Inferior parietal cortex (tissue), 1 donor: ENCODE results near the gene MOB1A.
"Not testable (repeated sequence)": the region's sequence is repeated elsewhere in the genome, so short reads cannot be mapped to it uniquely, and the experiment has no call there.

Experiments used
- DNase-seq: peaks from one replicate; pipeline ENCODE4 v3.0.0-alpha.2; 2016; ENCODE audit errors: extremely low spot score

MOB1A gene

GRCh38 chr2:74198461-74199274 is 20.0 kb upstream of the MOB1A start, which contains the start of gene MTHFD2:
Gene MTHFD2 (plus strand): TSS chr2:74198615. CDS start chr2:74198642, 27 bp downstream.
- DNase-seq = peak; percentile 82

DNA sequence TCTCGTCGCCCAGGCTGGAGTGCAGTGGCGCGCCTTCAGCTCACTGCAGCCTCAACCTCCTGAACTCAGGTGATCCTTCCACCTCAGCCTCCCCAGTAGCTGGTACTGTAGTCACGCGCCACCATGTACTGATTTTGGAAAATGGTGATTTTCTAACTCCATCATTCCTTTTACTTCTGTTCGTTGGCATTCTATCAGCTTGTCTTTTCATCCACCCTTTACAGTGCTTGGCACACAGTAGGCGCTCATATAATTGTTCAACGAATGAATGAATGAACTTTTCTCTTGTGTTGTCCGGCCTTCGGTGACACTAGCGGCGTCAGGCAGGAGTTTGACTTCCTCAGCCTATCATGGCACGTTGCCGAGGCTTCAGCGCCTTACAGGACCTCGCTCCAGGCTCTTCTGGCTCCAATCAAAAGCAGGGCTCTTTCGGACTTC is 19.4 kb upstream of the MOB1A start:
- DNase-seq = no peak

DNA sequence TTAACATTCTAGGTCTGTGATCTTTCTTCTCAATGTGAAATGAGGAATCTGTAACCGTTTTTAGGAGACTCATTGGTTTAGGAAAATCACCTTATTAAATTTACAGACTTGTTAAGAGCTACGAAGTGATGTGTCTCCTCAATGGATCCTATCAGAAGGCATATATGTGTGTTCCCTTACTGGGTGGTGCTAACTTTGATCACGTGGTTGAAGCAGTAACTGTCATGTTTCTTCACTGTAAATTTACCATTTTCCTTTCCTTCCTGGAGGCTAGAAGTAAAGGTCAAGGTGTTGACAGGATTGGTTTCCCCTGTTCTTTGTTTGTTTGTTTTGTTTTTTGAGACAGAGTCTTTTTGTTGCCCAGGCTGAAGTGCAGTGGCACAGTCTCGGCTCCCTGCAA is 18.4 kb upstream of the MOB1A start:
- no peak for DNase-seq

- no peak for DNase-seq
Measured at GRCh38 chr2:74194799-74195198, 16.1 kb upstream of the MOB1A start.

DNA sequence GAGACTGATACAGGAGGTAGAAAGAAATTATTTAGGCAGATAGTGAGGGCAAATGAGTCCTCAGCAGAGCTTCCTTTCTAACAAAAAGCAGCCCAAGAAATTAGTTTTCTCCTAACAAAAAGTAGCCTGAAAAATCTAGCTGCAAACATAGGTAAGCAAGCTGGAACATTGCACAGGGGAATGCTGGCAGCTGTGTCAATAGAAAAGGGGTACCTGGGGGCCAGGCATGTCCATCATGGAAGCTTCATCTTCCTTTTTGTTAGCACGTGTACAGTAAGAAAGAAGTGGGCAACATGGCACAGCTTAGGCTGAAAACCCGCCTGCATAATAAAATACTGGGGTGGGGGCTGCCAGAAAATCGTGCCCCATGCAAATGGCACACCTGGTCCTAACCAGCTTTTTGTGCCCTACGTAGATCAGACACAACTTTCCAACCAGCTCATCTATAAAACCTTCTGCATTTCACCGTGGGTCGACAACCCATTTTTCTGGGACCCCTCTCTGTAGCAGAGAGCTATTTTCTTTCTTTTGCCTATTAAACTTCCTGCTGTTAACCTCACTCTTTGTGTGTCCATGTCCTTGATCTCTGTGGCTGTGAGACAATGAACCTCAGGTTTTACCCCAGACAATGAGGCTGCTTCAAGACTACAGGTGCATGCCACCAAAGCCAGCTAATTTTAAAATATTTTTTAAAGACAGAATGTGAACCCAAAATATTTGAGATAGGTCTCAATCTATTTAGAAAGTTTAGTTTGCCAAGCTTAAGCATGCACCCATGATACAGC is 13.1 kb upstream of the MOB1A start:
- no peak for DNase-seq

GRCh38 chr2:74188696-74189095 is 10.0 kb upstream of the MOB1A start:
- no peak for DNase-seq

DNA sequence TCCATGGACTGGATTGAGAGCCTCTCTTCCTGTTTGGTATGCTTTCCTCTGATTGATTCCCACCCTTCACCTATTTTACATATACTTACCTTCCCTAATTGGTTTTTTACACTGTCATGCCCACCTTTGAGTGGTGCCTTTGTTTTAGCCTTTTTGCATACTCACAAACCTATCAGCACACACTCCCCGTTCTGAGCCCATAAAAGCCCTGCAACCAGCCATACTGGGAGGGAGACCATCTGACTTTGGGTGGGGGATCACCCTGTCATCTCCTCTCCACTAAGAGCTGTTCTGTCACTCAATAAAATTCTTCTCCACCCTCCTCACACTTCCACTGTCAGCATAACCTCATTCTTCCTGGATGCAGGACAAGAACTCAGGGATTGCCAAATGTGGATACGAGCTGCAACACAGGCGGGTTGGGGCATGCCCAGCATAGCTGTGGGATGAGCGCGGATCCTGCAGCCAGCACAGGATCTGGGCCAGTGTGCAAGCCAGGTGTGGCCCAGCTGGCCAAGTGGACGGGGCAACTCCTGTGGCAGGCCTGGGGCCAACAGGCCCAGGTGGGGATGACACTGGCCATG is 9.4 kb upstream of the MOB1A start:
- DNase-seq = no peak

DNA sequence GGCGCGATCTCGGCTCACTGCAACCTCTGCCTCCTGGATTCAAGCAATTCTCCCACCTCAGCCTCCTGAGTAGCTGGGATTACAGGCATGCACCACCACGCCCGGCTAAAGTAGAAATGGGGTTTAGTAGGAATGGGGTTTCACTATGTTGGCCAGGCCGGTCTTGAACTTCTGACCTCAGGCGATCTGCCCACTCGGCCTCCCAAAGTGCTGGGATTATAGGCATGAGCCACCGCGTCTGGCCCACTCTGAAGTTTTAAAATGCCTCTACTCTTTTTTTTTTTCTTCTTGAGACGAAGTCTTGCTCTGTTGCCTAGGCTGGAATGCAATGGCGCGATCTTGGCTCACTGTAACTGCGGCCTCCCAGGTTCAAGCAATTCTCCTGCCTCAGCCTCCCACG is 8.0 kb upstream of the MOB1A start:
- DNase-seq = not testable (repeated sequence)

DNA sequence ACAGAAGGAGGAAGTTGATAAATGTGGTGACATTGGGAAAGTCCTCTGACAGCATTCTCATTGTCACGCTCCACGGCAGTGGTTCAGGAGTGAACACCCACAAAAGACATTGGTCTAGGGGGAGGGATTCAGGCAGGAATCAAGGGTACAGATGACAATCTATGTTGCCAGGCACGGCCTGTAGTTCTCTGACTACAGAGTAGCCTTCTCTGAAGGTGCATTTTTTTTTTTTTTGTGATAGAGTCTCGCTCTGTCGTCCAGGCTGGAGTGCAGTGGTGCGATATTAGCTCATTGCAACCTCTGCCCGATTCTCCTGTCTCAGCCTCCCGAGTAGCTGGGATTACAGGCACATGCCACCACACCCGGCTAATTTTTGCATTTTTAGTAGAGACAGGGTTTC is 7.4 kb upstream of the MOB1A start:
- DNase-seq = peak; percentile 43

DNA sequence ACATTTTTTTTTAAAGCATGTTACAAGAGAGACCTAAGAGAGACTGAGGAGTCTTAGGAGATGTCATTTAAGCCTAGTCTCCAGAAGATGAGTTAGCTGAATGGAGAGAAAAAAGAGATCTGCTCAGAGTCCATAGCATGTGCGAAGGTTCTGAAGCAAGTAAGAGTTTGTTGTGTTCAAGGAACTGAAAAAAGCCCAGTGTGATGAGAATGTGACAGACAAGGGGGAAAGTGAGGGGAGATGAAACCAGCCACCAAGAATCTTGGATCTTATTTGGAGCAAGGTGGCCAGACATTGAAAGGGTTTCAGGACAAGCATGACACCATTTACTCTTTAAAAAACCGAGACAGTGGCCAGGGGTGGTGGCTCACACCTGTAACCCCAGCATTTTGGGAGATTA is 5.2 kb upstream of the MOB1A start:
- DNase-seq = no peak

- DNase-seq = peak; percentile 47
Measured at GRCh38 chr2:74181739-74182138, 3.1 kb upstream of the MOB1A start.

- DNase-seq = no peak
Measured at GRCh38 chr2:74179063-74179865, 585 bp upstream of the MOB1A start.

GRCh38 chr2:74177696-74178095 is 983 bp downstream of the MOB1A start:
- DNase-seq = no peak

DNA sequence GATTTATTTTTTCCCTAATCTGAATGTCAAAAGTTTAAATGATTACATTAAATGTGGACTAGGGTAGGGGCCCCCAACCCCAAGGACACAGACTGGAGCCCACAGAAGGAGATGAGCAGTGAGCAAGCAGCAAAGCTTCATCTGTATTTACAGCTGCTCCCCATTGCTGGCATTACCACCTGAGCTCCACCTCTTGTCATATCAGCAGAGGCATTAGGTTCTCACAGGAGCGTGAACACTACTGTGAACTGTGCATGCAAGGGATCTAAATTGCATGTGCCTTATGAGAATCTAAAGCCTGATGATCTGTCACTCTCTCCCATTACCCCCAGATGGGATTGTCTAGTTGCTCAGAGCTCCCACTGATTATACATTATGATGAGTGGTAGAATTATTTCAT is 3.8 kb downstream of the MOB1A start:
- no peak for DNase-seq

DNA sequence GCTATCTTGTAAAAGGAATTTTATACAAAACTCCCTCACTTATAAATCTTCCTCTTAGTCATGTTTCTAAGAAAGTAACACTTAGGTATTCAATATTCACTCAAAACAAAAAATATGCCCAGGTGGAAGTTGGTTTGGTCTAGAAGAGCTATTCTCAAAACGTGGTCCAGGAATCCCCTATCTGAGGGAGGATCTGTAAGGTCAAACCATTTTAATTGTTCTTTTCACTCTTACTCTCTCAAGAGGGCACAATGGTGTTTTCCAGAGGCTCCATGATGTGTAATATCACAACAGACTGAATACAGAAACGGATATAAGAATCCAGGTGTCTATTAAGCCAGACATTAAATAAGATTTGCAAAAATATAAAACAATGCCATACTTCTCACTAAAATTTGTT is 9.9 kb downstream of the MOB1A start:
- no peak for DNase-seq

GRCh38 chr2:74164761-74165160 is 13.9 kb downstream of the MOB1A start:
- DNase-seq = no peak

DNA sequence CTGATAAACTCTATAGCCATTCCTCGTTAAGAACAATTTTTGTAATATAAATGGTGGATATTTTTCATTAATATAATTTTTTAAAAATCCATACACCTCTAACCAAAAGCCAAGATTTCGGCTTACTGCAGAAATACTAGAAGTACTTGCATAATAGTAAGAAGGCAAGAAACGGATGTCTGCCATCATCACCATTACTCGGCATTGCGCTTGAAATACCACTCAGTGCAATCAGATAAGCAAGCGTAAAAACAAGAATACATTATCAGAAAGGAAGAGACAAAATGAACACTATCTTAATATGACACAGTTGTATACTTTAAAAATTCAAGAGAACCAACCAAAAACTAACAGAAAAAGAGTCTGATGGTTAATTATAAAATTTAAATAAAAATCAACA is 15.7 kb downstream of the MOB1A start:
- no peak for DNase-seq

DNA sequence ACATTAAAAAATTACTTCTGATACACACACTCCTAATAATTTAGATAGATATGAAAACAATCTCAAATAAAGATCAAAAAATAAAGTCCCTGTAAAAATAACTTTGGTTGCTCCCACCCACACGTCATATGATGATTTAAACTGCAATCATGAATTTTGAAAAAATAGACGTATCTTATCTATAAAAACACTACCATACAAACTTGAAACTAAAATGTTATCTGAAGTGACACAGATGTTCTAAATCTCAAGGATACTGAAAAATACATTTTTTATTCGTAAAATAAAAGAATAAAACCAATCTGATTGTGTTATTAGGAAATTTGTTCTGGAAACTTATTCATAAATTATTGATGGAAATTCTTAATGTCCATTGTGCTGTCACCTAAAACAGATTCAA is 22.8 kb downstream of the MOB1A start:
- no peak for DNase-seq

DNA sequence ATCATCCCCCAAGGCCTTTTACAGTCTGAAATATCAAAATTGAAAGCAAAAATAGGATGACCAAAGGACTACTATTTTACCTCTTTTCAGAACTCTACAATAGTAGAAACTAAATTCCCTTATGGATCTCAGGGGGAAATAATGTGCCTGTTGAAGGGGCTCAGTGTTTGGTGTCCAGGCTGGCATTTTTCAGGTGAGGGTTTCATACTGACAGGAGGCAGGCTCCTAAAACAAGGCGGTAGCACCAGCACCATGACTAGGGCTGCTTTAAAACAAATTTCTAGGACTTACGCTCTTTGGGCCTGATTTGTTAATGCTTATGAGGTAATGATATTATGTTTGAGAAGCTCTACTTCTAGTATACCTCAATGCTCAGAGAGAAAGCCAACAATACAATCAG is 25.7 kb downstream of the MOB1A start:
- DNase-seq = no peak

- DNase-seq = no peak
Measured at GRCh38 chr2:74149570-74150319, 28.9 kb downstream of the MOB1A start.

DNA sequence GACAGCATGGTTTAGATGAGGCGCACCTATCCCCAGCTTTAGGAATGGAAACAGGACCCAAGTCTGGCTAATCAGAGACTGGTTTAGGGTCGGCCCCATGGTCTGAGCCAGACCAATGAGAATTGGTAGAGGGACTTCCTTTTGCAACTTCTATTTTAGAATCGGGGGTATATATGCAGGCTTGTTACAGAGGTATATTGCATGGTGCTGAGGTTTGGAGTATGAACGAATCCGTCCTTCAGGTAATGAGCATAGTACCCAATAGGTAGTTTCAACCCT is 29.5 kb downstream of the MOB1A start:
- DNase-seq = no peak
